K562 (cell line): ENCODE results near the gene SNAP23.

Source experiments
- HDAC2 ChIP-seq: fragments of 450-650 bp; IDR thresholded peaks from 2 replicates; pipeline ENCODE4 v1.6.1; 2016; ENCODE audit warnings: mild to moderate bottlenecking
- RAD21 ChIP-seq, 2 experiments: fragments of 250-450 bp in 1 of 2; fragments of 450-650 bp in 1 of 2; sonication (Bioruptor Pico) in 1 of 2; formaldehyde crosslinking in 1 of 2; IDR thresholded peaks in 1 of 2; conservative IDR thresholded peaks in 1 of 2; 2 replicates each; pipeline versions ENCODE4 v1.4.0 to v1.8.0; 2020 to 2022; ENCODE audit warnings: mild to moderate bottlenecking in 2 of 2, moderate library complexity in 1 of 2
- STAG1 ChIP-seq: sonication (generic); formaldehyde crosslinking; IDR thresholded peaks from 2 replicates; pipeline ENCODE4 v1.5.0; 2020; ENCODE audit warnings: missing genetic modification reagents, borderline replicate concordance
- TF ChIP-seq, protein P1 (sequence below), 3 experiments: IDR thresholded peaks in 2 of 3; conservative IDR thresholded peaks in 1 of 3; 2 replicates each; pipeline ENCODE4 v1.5.1; 2011 to 2012; ENCODE audit warnings: low read length in 3 of 3, mild to moderate bottlenecking in 3 of 3, control low read depth in 2 of 3, improper control_type of control experiment in 1 of 3, inconsistent platforms in 1 of 3, low read depth in 1 of 3, mixed read lengths in 1 of 3, moderate library complexity in 1 of 3; ENCODE audit not compliant: insufficient read depth in 2 of 3
- TF ChIP-seq, protein P2 (sequence below): sonication (generic); formaldehyde crosslinking; IDR thresholded peaks from 2 replicates; pipeline ENCODE4 v1.5.0; 2020; ENCODE audit warnings: missing genetic modification reagents

DNA sequence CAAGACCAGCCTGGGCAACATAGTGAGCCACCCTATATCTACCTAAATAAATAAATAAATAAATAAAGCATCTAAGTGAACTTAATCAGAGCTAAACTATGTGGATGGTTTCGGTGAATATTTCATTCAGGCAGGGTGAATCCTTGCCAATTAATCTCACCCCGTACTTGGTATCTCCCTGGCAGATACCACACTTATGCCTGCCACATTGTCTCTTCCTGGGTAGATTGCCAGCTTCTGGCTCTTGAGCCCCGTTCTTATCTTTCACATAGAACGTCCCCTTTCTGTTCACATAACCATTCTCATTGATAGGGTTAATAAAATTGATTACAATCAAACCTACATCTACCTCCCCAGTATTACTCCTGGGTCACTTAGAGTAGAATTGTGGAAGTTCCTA is 7.0 kb downstream of the SNAP23 start:
- TF ChIP-seq, protein P1, sequence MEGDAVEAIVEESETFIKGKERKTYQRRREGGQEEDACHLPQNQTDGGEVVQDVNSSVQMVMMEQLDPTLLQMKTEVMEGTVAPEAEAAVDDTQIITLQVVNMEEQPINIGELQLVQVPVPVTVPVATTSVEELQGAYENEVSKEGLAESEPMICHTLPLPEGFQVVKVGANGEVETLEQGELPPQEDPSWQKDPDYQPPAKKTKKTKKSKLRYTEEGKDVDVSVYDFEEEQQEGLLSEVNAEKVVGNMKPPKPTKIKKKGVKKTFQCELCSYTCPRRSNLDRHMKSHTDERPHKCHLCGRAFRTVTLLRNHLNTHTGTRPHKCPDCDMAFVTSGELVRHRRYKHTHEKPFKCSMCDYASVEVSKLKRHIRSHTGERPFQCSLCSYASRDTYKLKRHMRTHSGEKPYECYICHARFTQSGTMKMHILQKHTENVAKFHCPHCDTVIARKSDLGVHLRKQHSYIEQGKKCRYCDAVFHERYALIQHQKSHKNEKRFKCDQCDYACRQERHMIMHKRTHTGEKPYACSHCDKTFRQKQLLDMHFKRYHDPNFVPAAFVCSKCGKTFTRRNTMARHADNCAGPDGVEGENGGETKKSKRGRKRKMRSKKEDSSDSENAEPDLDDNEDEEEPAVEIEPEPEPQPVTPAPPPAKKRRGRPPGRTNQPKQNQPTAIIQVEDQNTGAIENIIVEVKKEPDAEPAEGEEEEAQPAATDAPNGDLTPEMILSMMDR (IDR thresholded peaks at IDR 0.05 in 2 of 3, conservative IDR thresholded peaks at IDR 0.05 in 1 of 3; ENCODE audit: insufficient read depth in 2 of 3, low read depth in 1 of 3, low read length in 3 of 3) = no peak
- TF ChIP-seq STAG1 (CRISPR knock-in tag) (no peak), HDAC2 (no peak), RAD21 (CRISPR knock-in tag; conservative IDR thresholded peaks at IDR 0.05 in 1 of 2, IDR thresholded peaks at IDR 0.05 in 1 of 2) (no peak)
- TF ChIP-seq, protein P2, sequence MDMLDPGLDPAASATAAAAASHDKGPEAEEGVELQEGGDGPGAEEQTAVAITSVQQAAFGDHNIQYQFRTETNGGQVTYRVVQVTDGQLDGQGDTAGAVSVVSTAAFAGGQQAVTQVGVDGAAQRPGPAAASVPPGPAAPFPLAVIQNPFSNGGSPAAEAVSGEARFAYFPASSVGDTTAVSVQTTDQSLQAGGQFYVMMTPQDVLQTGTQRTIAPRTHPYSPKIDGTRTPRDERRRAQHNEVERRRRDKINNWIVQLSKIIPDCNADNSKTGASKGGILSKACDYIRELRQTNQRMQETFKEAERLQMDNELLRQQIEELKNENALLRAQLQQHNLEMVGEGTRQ (CRISPR knock-in tag) = no peak
